ENCODE data around the gene ZNF792.
"Not testable (repeated sequence)": the region's sequence is repeated elsewhere in the genome, so short reads cannot be mapped to it uniquely, and the experiment has no call there.

The ZNF792 gene

GRCh38 chr19:34963573-34964406 is at the start of gene ZNF792:
Gene ZNF792, minus strand, starts transcription at chr19:34964229. Its CDS starts 567 bp downstream, at chr19:34963662.
- DNase-seq = peak; percentile 49

- peak; percentile 82 for DNase-seq
These were observed 49.2 kb upstream of the ZNF792 start for GRCh38 chr19:35013041-35013819.

- DNase-seq = no peak
These were observed 48.0 kb upstream of the ZNF792 start for GRCh38 chr19:35011737-35012682.

GRCh38 chr19:35011091-35011689 is 47.2 kb upstream of the ZNF792 start:
- DNase-seq = no peak

- no peak for DNase-seq
These were observed 45.7 kb upstream of the ZNF792 start for GRCh38 chr19:35009424-35010415.

- no peak for DNase-seq
These were observed 44.9 kb upstream of the ZNF792 start for GRCh38 chr19:35008891-35009341.

- DNase-seq = not testable (repeated sequence)
These were observed 43.4 kb upstream of the ZNF792 start for GRCh38 chr19:35007427-35007826.

GRCh38 chr19:35006999-35007365 is 43.0 kb upstream of the ZNF792 start:
- no peak for DNase-seq

GRCh38 chr19:35006342-35006998 is 42.4 kb upstream of the ZNF792 start:
- no peak for DNase-seq

- DNase-seq = not testable (repeated sequence)
These were observed 41.9 kb upstream of the ZNF792 start for GRCh38 chr19:35006007-35006341.

GRCh38 chr19:35005256-35005977 is 41.4 kb upstream of the ZNF792 start:
- no peak for DNase-seq

GRCh38 chr19:35004517-35005255 is 40.7 kb upstream of the ZNF792 start:
- DNase-seq = no peak

GRCh38 chr19:35002037-35002535 is 38.1 kb upstream of the ZNF792 start:
- DNase-seq = no peak

GRCh38 chr19:35000647-35001501 is 36.8 kb upstream of the ZNF792 start:
- peak; percentile 66 for DNase-seq

- no peak for DNase-seq
These were observed 36.3 kb upstream of the ZNF792 start for GRCh38 chr19:35000338-35000646.

- DNase-seq = peak; percentile 76
These were observed 35.7 kb upstream of the ZNF792 start, which contains the start of gene GRAMD1A for GRCh38 chr19:34999498-35000337. Gene GRAMD1A, plus strand, starts transcription at chr19:35000323. Its CDS starts 156 bp downstream, at chr19:35000479.

Measured in activated naive CD4-positive, alpha-beta T cell treated with anti-CD3 and anti-CD28 coated beads, Interleukin-2, amount 50 U/mL, for 16 hours (primary cell).